Measurements from ENCODE around the gene SYT9.

Gene SYT9

GRCh38 chr11:7471071-7471470, 219.4 kb downstream of the SYT9 start:
- no peak for DNase-seq (ENCODE audit: low read depth in 2 of 2)

GRCh38 chr11:7473717-7474116, 222.0 kb downstream of the SYT9 start:
- no peak for DNase-seq (ENCODE audit: low read depth in 2 of 2)

- DNase-seq (ENCODE audit: low read depth in 2 of 2): no peak
These were observed 228.4 kb downstream of the SYT9 start for GRCh38 chr11:7480113-7480512.

- no peak for DNase-seq (ENCODE audit: low read depth in 2 of 2)
These were observed 232.4 kb downstream of the SYT9 start for GRCh38 chr11:7484131-7484530.

GRCh38 chr11:7484645-7485044, 232.9 kb downstream of the SYT9 start:
- no peak for DNase-seq (ENCODE audit: low read depth in 2 of 2)

GRCh38 chr11:7485186-7486097, 233.7 kb downstream of the SYT9 start, which contains the start of gene OLFML1:
Gene OLFML1 (plus strand): TSS chr11:7485506. CDS start chr11:7485876, 370 bp downstream.
- no peak for DNase-seq (ENCODE audit: low read depth in 2 of 2)

- DNase-seq (ENCODE audit: low read depth in 2 of 2): no peak
These were observed 234.5 kb downstream of the SYT9 start for GRCh38 chr11:7486098-7486780.

- DNase-seq (ENCODE audit: low read depth in 2 of 2): no peak
These were observed 235.1 kb downstream of the SYT9 start for GRCh38 chr11:7486781-7487140.

GRCh38 chr11:7487360-7487759, 235.7 kb downstream of the SYT9 start:
- DNase-seq (ENCODE audit: low read depth in 2 of 2): no peak

GRCh38 chr11:7488681-7489080, 237.0 kb downstream of the SYT9 start:
- DNase-seq (ENCODE audit: low read depth in 2 of 2): no peak

GRCh38 chr11:7489376-7489775, 237.7 kb downstream of the SYT9 start:
- no peak for DNase-seq (ENCODE audit: low read depth in 2 of 2)

GRCh38 chr11:7490054-7490453, 238.3 kb downstream of the SYT9 start:
- no peak for DNase-seq (ENCODE audit: low read depth in 2 of 2)

GRCh38 chr11:7490535-7490934, 238.8 kb downstream of the SYT9 start:
- no peak for DNase-seq (ENCODE audit: low read depth in 2 of 2)

GRCh38 chr11:7492253-7492652, 240.5 kb downstream of the SYT9 start:
- no peak for DNase-seq (ENCODE audit: low read depth in 2 of 2)

- DNase-seq (ENCODE audit: low read depth in 2 of 2): no peak
These were observed 242.0 kb downstream of the SYT9 start for GRCh38 chr11:7493670-7494069.

GRCh38 chr11:7494086-7494745, 242.5 kb downstream of the SYT9 start:
- no peak for DNase-seq (ENCODE audit: low read depth in 2 of 2)

GRCh38 chr11:7495882-7496551, 244.3 kb downstream of the SYT9 start:
- DNase-seq (ENCODE audit: low read depth in 2 of 2): no peak

- DNase-seq (ENCODE audit: low read depth in 2 of 2): no peak
These were observed 246.5 kb downstream of the SYT9 start for GRCh38 chr11:7498193-7498592.

- DNase-seq (ENCODE audit: low read depth in 2 of 2): no peak
These were observed 247.4 kb downstream of the SYT9 start for GRCh38 chr11:7499081-7499480.

- no peak for DNase-seq (ENCODE audit: low read depth in 2 of 2)
These were observed 248.5 kb downstream of the SYT9 start for GRCh38 chr11:7500251-7500650.

GRCh38 chr11:7501251-7501650, 249.5 kb downstream of the SYT9 start:
- DNase-seq (ENCODE audit: low read depth in 2 of 2): no peak

- no peak for DNase-seq (ENCODE audit: low read depth in 2 of 2)
These were observed 250.2 kb downstream of the SYT9 start for GRCh38 chr11:7501894-7502293.

All from stimulated activated CD8-positive, alpha-beta memory T cell treated with anti-CD3 and anti-CD28 coated beads, Interleukin-15, amount 100 ng/mL, for 4 hours (primary cell).